Activated CD8-positive, alpha-beta memory T cell treated with anti-CD3 and anti-CD28 coated beads, Interleukin-2, amount 50 U/mL, for 1 hour (primary cell): ENCODE data around the gene KIAA0040.

ENCODE experiments used
- DNase-seq: peaks from one replicate; pipeline ENCODE4 v3.0.0-alpha.2; 2020; ENCODE audit errors: extremely low read depth

KIAA0040 gene

GRCh38 chr1:175192630-175193526 is at the start of gene KIAA0040:
Gene KIAA0040 (minus strand): TSS chr1:175192776. CDS start chr1:175161013, 31,763 bp downstream.
- no peak for DNase-seq

DNA sequence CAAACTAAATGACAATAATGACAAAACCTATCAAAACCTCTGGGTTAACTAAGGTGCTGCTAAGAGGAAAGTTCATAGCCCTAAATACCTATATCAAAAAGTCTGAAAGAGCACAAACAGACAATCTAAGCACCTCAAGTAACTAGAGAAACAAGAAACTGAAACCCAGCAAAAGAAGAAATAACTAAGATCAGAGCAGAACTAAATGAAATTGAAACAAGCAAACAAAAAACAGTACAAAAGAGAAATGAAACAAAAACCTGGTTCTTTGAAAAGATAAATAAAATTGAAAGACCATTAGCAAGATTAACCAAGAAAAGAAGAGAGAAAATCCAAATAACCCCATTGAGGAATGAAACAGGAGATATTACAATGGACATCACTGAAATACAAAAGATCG is 44.8 kb upstream of the KIAA0040 start:
- DNase-seq = no peak

- DNase-seq = no peak
Observed at GRCh38 chr1:175234639-175235038, 42.1 kb upstream of the KIAA0040 start.

DNA sequence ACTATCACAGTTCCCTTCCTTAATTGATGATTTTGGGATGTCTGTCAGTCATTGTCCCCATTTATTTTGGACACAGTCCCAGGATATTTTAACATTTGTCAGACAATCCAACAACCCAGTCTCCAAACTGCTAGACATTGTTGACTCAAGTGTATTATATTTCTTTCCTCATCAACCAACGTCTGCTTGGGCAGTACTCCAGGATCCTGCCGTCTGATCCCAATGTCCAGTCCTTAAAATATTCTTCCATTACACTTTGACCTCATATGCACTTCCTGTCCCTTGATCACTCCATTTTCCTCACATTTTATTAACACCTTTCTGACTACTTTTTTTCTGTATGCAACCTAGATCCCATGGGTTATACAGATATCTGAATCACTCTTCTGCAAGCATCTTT is 39.8 kb upstream of the KIAA0040 start:
- DNase-seq = no peak

DNA sequence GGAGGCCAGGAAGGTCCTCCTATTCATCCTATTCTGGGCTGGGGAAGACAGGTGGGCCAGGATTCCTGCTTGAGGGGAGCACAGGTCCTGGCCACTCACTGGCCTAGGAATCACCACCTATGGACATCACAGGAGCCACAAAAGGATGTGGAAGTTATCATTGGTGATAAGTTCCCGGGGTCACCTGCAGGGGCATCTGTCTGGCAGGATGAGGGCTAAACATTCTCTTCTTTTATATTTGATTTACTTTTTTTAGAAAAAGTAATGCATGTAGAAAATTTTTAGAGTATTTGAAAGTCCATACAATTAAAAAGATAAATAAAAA is 33.2 kb upstream of the KIAA0040 start:
- no peak for DNase-seq

DNA sequence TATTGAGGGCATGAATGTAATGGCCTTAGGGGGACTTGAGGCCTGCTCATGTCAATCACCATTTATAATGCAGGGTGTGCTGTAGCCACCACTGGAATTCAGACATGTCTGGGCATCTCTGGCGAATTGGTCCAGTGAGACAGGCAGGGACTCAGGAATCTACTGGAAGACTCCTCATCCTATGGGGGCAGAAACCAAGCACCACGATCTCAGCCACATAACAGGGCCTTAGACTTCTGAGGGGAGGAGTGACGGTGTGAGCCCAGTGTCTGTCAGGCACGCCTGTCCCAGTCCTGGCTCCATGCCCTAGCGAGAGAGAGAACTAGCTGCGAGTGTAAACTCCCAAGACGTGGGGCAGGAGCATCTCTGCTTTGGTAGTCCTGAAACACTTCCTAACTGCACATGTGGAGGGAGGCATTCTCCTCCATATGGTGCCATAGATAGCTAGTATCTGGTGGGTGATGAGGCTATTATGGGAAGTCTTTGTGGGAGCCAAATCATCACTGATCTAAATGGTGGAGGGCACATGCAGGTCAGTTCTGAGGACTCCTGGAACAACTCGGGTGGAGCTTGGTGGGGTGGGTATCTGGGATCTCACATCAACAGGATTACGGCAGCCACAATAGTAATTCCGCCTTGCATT is 29.8 kb upstream of the KIAA0040 start:
- no peak for DNase-seq

DNA sequence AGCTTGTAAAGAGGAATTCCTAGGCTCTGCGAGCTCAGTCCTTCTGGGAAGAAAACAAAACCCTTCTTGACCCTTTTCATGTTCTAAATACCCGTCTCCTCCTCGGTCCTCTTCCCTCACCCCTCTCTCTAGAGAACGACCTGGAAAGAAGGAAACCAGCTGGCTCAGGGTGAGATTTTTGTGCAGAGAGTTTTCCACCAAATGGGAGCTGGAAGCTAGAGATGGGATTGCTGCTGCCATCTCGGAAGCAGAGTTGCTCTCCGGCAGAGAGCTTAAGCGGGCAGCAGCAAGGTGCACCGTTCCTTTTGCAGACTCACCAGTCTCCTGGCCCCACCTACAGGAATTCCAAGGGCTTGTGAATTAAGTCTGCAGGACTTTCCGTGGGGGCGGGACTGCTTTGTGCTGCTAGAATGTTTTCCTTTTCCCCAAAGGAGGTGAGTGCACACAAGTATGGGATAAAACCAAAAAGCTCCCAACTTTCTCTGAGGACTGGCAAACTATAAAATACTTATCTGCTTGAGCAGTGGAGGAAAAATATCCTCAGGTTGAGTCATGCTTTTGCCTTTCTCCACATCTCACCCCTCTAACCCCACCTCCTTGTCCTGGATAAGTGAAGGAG is 29.1 kb upstream of the KIAA0040 start:
- no peak for DNase-seq

DNA sequence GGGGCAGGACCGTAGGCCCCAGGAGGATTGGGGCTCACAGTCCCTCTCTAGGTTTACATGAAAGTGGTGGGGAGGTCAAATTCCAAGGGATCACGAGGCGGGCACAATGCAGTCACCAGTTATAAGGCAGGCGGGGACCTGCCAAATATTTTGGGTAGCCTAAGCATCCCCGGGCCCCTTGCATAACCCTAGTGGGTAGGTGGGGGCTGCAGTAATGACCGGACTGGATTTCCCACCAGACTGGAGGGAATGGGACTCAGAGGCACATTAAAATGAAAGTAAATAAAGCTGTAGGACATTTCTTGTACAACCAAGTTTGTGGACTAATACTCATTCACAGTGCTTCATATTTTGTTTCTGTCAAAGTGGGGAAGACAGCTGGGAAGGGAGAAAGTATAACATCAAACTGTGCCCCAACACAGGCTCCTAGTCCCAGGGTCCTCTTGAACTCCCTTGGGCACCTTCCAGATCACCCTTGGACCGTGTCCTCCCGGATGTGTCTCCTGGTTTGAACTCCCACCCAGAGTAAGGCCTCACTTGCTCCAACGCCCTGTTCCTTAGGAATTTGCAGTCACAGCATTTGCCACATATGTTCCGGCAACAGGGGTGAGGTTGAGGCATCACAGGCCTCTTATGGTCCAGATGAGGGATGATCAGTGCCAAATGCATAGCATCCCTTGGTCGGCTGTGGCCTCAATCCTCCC is 28.4 kb upstream of the KIAA0040 start:
- no peak for DNase-seq

GRCh38 chr1:175219774-175220173 is 27.2 kb upstream of the KIAA0040 start:
- DNase-seq = no peak

GRCh38 chr1:175218786-175219434 is 26.3 kb upstream of the KIAA0040 start:
- DNase-seq = no peak

DNA sequence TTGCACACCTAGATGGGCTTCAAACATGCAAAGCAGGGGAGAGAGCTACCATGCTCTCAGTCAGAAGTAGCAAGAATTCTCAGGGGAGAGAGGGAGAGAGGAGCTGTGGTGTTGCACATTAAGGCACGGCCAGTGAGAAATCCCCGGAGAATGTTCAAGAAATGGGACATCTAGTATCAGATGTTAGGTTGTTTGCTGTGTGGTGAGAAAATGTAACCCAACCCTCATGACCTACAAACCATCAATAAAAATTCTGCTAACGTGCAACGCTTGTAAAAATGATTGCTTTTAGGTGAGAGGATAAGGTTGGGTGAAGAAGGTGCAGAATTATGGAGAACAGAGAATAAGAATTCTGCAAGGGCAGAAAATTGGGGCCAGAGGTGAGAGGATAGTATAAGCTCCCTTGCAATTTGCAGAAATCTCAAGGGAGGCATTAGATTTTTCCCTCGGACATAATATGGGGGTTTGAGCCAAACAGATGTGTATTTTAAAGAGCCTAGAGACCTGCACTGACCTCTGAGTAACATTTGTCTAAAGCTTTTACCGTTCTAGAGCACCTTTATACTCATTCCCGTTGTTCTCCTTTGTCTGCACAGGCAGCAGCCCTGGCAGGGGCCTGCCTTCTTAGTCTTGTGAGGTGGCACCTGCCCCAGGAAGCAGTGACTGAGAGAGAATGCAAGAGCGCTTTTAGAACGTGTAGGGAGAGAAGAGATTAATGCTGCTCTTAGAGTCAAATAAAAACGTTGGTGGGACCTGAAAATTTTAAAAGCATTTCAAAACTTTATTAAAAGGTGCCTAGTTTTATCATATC is 25.4 kb upstream of the KIAA0040 start:
- no peak for DNase-seq

DNA sequence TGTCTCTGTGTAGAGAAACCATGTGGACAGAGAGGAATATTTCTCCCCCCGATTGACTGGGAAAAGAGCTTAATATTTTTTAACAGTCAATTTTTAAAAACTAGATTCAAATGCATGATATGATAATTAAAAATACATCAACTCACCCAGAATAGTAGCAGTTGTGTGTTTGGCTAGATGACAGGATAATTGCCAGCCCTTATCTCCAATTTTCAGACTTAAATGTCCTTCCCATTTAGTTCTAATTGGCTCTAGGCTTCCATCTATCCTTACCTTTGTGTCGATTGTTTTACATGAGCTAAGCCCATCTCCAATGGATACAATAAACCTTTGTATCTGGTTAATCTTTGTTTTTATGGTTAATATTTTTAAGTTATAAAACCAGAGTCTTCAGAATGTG is 23.9 kb upstream of the KIAA0040 start:
- no peak for DNase-seq

DNA sequence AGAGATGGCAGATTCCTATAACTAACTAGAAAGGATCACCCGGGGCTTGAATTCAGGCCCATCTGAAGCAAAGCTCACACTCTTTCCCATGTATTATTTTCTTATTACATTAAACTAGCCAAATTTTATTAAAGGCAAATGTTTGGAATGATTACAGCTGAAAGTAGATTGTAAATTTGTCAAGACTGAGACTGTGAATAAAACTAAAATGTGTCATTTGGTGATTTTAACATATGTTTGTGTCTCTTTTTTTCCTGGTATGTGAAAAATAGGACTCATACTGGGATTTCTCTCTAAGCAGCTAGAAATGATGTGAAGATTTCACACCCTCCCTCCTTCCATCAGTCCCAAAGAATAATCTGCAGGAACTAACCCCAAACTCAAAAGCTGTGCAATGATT is 19.1 kb upstream of the KIAA0040 start:
- no peak for DNase-seq

- no peak for DNase-seq
Observed at GRCh38 chr1:175210744-175211143, 18.2 kb upstream of the KIAA0040 start.

DNA sequence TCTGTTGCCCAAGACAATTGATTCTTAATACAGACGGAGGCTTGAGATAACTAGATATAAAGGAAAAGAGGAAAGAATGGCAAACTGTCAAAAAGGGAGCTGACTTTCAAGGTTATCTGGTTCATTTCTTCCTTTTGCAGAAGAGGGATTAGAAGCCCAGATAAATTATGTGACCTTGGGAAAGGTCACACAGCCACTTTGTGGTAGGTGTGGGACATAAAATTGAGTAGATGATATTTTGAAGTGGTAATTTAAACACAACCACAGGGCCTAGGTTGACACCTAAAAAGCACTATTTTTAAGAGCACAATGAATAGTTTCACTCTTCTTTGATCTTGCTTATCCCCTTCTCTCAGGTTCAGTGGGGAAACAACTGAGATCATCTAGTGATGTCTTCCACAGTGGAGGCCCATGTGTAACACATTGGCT is 16.9 kb upstream of the KIAA0040 start:
- DNase-seq = no peak

DNA sequence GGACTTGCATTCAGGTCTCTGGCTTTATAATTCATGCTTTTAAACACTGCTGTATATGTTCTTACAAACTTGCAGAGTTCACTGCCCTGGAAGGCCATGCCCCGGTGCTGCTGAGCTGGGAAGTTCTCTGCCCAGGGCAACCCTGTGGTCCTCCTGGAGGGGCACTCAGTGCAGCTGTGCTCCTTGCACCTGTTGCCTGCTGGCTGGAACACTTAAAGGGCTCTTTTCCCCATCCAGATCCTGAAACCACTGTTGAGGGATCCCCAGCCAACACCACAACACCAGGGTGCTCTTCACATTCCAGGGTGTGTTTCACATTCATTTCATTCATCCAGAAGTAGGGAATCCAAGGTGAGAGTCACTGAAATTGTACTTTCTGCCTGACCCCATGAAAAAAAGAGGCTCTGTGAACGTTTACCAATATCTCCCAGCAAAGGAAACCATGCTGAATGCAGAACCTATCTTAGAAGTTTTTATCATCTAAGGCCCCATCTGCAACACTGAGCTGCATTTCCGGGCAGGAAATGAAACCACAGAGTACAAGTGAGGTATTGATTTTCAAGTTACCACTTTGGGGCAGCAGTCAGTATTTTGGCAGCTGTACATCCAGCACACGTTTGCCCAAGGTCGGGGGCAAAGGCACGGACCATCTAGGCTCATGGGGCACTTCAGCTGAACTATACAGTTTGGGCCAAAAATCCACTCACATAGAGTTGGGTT is 16.4 kb upstream of the KIAA0040 start:
- no peak for DNase-seq

DNA sequence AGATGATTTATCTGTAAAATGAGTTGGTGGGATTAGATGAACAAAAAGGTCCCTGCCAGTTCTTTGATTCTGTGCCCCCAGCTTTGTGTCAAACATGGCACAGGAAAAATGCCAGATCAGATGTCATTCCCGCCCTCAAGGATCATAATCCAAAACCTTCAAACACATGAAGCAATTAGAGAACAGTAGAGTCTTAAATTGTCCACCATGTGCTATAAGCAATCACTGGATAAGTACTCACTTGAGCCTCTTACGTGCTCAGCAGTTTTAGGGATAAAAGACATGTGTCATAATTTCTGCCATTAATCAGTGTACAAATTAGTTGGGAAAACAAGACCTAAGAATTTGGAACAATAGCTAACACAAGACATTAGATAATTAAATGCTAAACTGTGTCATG is 15.4 kb upstream of the KIAA0040 start:
- DNase-seq = no peak

GRCh38 chr1:175206687-175207086 is 14.1 kb upstream of the KIAA0040 start:
- DNase-seq = no peak

- DNase-seq = no peak
Observed at GRCh38 chr1:175204330-175204729, 11.8 kb upstream of the KIAA0040 start.

DNA sequence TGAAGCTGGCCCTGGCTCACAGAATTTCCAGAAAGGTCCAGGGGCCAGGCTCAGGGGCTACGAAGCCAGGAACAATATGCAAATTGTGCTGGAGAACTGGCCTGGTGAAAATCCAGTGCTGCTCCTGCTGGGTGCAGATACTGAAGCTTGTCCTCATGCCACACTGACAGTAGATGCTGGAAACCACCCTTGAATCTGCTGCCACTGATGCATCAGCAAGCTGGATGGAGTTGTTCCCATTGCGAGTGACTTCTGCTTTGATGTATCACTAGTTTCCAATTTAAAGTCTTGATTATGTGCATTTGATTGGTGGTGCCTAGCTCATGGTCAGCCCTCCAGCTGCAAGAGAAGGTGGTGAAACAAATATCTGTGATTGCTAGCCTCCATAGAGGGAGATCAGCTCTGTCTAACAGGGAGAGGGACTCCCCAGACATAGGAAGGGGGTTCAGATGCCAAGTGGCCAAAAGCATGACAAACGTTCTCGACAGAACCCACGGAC is 11.0 kb upstream of the KIAA0040 start:
- DNase-seq = no peak
